ENCODE data around the gene VAV2. TPM values are rescaled to one million over a fixed set of nuclear protein-coding genes. Genes with fewer than 3 reads are reported as not detected.
A peak's percentile ranks its signal among the peaks of the same experiment; 100 is the strongest.

VAV2 gene
- total RNA-seq, 8 experiments from 2014 or later = 5.9 to 33.0 (median 14.9) TPM

DNA sequence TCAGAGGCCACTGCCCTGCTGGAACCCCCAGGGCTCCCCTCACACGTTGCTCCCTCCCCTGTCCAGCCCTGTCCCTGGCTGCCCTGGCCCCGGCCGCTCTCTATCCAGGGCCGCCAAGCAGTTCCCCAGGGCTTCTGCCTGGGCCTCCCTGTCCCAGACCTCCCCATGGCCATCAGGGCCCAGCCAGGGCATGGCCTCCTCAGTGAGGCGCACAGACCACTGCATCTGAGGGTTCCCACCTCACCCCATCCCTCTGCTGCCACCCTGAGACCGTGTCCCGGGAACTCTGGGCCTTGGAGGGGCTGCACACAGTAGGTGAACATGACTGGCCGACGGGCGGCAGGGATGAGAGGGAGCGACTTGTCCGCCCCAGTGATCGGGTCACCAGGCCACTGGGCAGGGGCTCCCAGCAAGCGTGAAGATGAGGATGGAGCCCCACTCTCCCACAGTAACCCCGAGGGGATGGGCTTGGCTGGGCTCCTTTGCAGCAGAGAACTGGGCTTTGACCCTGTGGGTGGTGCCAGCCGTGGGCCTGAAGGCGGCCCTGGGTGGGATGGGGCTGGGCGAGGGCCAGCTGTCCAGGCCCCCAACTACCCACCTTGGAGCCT is 145.5 kb downstream of the VAV2 start:
- H3K4me3 ChIP-seq = no peak overlapping the region
- 95% methylated on average over 4 of the region's 18 CpGs; no CpG with 5 or more reads in 9 of the 10 experiments for WGBS, 10 experiments
- ATAC-seq (replicated peaks in 6 of 8) = no peak
- in situ Hi-C loops (cut with MboI; ENCODE audit: low pct_unique_long_range_greater_than_20kb in 2 of 9, low sequenced_read_pairs in 9 of 9, unreplicated experiment in 9 of 9) = no loop called here
- H3K4me1 ChIP-seq (replicated peaks in 1 of 2) = peaks cover 0 to 11% of the 10 kb centered on the region in 2 donors
- no peak overlapping the region for H3K27ac ChIP-seq

DNA sequence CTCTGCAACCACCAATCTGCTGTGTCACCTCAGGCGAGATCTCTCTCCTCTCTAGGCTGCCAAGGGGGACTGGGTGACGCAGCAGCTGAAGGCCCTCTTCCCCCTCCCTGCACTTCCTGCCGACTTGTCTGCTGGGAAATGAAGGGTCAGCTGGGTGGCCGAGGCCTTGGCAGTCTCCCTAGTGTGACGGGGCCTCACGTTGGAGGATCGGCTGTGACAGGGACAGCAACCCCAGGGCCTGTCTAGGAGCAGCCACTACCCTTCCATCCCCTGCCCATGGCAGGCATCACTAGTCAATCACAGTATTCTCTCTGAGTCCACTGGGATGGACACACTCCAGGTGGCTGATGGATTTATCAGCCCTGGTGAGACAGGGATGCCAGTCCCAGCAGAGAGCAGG is 146.7 kb downstream of the VAV2 start:
- Histone ChIP-seq H3K27ac (peak overlapping the region in 1 of 2 donors; percentile 33), H3K4me3 (no peak overlapping the region), H3K4me1 (replicated peaks in 1 of 2) (peaks cover 11 to 22% of the 10 kb centered on the region in 2 donors)
- peak in 7 of 8 experiments; percentile 9 to 93 (median 82) for ATAC-seq (replicated peaks in 6 of 8)
- WGBS, 10 experiments = 100% methylated on average over 1 of the region's 7 CpGs; no CpG with 5 or more reads in 9 of the 10 experiments
- in situ Hi-C loops (cut with MboI; ENCODE audit: low pct_unique_long_range_greater_than_20kb in 2 of 9, low sequenced_read_pairs in 9 of 9, unreplicated experiment in 9 of 9) = no loop called here

DNA sequence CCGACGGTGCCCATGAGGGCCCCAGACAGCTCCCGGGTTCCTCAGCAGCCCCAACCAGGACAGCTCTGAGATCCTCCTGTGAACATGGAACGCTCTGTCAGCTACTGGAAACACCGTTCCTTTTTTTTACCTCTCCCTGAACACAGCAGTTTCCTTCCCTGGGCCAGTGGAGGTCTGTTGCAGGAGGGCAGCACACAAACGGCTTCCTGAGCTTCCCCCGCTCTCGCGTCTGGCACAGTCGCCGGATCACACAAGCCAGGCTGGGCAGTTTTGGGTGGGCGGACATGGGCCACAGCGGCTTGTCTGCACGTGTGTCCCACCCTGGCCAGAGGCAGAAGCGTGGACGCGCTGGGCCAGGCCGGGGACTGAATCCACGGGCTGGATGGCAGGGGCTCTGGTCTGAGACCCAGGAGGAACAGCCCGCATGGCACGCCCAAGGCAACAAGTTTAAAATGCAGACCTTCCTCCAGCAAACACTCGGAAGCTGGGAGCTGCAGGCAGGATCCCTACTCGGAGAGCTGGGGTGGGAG is 147.2 kb downstream of the VAV2 start:
- 40 to 100% (median 95%) methylated on average over 1 to 9 of the region's 23 CpGs; no CpG with 5 or more reads in 4 of the 10 experiments for WGBS, 10 experiments
- Histone ChIP-seq H3K4me1 (replicated peaks in 1 of 2) (peaks cover 16 to 27% of the 10 kb centered on the region in 2 donors), H3K27ac (peak overlapping the region in 1 of 2 donors; percentile 33), H3K4me3 (no peak overlapping the region)
- in situ Hi-C loops (cut with MboI; ENCODE audit: low pct_unique_long_range_greater_than_20kb in 2 of 9, low sequenced_read_pairs in 9 of 9, unreplicated experiment in 9 of 9) = no loop called here
- ATAC-seq (replicated peaks in 6 of 8) = no peak

DNA sequence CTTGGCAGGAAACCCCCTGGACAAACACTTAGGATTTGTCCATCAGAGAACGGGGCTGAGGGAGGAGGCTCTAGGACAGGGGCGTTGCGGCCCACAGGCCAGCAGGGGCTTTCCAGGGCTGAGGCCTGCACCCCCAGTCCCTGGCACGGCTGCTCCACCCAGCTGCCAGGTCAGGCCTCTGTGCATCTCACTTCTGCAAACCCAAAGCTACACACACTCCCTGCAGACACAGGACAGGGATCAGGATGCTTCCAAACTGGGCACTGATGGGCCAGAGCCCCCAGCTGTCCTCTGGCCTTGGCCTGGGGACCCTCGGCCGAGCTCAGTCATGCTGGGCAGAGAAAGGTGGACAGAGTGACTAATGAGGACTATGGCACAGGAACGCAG is 147.7 kb downstream of the VAV2 start:
- Histone ChIP-seq H3K4me3 (no peak overlapping the region), H3K27ac (no peak overlapping the region), H3K4me1 (replicated peaks in 1 of 2) (peaks cover 21 to 32% of the 10 kb centered on the region in 2 donors)
- WGBS, 10 experiments = 89 to 100% (median 100%) methylated on average over 3 of the region's 7 CpGs; no CpG with 5 or more reads in 7 of the 10 experiments
- in situ Hi-C loops (cut with MboI; ENCODE audit: low pct_unique_long_range_greater_than_20kb in 2 of 9, low sequenced_read_pairs in 9 of 9, unreplicated experiment in 9 of 9) = no loop called here
- ATAC-seq (replicated peaks in 6 of 8) = no peak

DNA sequence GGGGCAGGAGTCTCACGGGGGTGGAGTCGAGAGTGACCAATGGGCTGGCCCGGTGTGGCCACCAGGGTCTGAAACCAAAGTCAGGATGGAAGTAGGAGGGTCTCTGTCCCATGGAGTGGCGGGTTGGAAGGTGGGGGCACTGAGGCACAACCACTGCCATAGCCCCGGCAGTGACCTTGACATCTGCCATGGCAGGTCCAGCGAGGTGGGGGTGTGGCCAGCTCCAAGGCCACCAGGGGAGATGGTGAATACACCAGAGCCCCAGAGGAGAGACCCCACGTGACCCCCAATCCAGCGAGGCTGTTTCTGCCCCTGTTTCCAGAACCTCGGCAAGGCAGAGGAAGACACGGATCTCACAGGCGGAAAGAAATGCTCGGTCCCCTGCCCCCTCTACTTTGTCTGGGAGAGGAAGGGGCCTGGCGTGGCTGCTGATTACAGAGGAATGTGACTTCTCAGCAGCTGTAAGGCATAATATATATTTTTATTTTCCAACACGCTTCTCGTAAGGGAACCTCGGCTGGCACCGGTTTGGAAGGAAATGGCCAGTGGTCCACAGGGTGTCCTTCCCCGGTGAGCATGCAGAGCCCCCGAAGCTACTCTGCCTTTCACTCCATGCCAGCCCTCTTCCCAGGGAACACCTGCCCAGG is 148.2 kb downstream of the VAV2 start:
- ATAC-seq (replicated peaks in 6 of 8) = no peak
- H3K4me3 ChIP-seq = no peak overlapping the region
- peaks cover 21 to 36% of the 10 kb centered on the region in 2 donors for H3K4me1 ChIP-seq (replicated peaks in 1 of 2)
- in situ Hi-C loops (cut with MboI; ENCODE audit: low pct_unique_long_range_greater_than_20kb in 2 of 9, low sequenced_read_pairs in 9 of 9, unreplicated experiment in 9 of 9) = no loop called here
- H3K27ac ChIP-seq = no peak overlapping the region
- 60 to 100% (median 88%) methylated on average over 2 to 10 of the region's 19 CpGs; no CpG with 5 or more reads in 6 of the 10 experiments for WGBS, 10 experiments

DNA sequence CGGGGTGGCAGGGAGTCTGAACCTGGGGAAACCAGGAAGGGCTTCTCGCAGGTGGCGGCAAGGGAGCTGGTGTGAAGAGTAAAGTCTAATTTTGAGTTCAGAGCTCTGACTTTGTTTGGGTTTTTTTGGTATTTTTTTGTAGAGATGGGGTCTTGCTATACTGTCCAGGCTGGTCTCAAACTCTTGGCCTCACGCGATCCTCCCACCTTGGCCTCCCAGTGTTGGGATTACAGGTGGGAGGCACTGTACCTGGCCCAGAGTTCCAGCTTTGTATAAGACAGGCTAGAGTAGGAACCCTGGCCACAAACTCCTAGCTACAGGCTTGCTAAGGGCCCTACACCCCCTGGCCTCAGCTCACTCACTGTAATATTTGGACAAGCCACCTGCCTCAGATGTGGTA is 148.9 kb downstream of the VAV2 start:
- no peak overlapping the region for H3K27ac ChIP-seq
- peaks cover 21 to 37% of the 10 kb centered on the region in 2 donors for H3K4me1 ChIP-seq (replicated peaks in 1 of 2)
- no peak for ATAC-seq (replicated peaks in 6 of 8)
- no peak overlapping the region for H3K4me3 ChIP-seq
- in situ Hi-C loops (cut with MboI; ENCODE audit: low pct_unique_long_range_greater_than_20kb in 2 of 9, low sequenced_read_pairs in 9 of 9, unreplicated experiment in 9 of 9) = no loop called here
- 75 to 100% (median 100%) methylated on average over 1 to 3 of the region's 5 CpGs; no CpG with 5 or more reads in 7 of the 10 experiments for WGBS, 10 experiments

DNA sequence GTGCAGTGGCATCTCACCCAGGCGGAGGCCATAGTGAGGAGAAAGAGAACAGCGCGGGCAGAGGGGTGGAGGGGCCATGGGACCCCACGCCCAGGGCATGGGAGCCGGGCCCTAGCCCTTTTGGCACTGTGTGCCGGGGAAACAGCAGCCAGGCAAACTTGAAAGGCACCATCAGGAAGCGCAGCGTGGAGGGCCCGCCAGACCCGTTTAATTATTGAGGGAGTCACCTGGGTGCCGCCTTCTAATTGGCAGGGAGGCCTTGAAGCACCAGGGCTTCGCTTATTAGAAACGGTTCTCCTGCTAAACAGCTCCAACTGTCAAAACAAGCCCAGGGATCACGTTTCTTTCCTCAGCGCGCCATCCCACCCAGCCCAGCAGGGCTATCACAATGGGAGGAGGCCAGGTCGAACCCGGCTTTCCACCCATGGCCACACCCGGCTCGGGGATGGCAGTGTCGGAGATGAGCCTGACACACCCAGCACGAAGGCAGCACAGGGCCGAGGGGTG is 149.3 kb downstream of the VAV2 start:
- H3K4me3 ChIP-seq = no peak overlapping the region
- in situ Hi-C loops (cut with MboI; ENCODE audit: low pct_unique_long_range_greater_than_20kb in 2 of 9, low sequenced_read_pairs in 9 of 9, unreplicated experiment in 9 of 9) = no loop called here
- H3K27ac ChIP-seq = no peak overlapping the region
- 0 to 100% (median 82%) methylated on average over 1 to 11 of the region's 23 CpGs; no CpG with 5 or more reads in 2 of the 10 experiments for WGBS, 10 experiments
- no peak for ATAC-seq (replicated peaks in 6 of 8)
- peaks cover 26 to 41% of the 10 kb centered on the region in 2 donors for H3K4me1 ChIP-seq (replicated peaks in 1 of 2)

DNA sequence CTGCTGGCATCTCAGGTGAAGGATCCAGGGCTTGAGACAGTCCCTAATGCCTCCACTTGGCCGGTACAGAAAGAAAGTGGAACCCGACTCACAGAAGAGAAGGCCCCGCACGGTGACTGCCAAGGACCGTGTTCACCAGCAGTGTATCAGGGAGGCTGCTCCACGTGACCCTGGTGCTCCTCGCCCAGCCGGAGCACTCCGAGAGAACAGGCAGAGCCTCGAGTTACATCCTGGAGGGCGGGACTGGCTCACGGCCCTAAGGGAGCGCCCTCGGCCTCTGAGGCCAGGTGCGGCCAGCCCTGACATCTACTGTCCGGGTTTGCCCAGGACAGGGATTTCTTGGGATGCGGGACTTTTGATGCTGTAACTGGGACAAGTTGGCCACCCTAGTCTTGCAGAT is 149.9 kb downstream of the VAV2 start:
- ATAC-seq (replicated peaks in 6 of 8) = peak in 5 of 8 experiments; percentile 9 to 53 (median 21)
- H3K27ac ChIP-seq = peak overlapping the region in 1 of 2 donors; percentile 28
- H3K4me1 ChIP-seq (replicated peaks in 1 of 2) = peaks cover 32 to 47% of the 10 kb centered on the region in 2 donors
- in situ Hi-C loops (cut with MboI; ENCODE audit: low pct_unique_long_range_greater_than_20kb in 2 of 9, low sequenced_read_pairs in 9 of 9, unreplicated experiment in 9 of 9) = no loop called here
- H3K4me3 ChIP-seq = no peak overlapping the region
- 60 to 100% (median 78%) methylated on average over 1 to 4 of the region's 17 CpGs; no CpG with 5 or more reads in 4 of the 10 experiments for WGBS, 10 experiments

DNA sequence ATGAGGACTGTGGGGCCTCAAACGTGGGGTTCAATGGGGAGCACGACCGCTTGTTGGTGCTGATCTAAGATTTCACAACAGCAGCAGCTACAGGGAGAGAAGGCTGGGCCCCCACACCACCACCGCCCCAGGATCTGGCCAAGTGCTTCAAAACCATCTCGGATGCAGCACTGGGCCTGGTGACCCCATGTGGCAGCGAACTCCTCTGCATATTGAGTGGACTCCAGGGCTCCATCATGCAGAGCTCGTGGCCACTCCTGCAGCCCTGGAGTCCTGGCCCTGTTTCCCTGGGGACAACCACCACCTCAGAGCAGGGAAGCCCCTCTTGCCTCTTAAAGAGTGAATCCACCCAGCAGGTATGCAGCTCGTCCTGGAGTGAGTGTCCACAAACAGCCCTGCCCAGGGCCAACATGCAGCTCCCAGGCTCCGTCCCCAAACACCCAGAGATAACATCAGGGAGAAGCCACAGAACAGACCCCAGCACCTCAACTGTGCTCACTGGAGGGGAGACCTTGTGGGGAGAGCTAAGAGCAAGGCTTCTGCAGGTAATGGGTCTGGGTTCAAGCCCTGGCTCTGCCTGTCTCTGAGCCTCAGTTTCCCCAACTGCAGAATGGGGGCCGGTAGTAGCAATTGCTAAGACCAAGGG is 150.8 kb downstream of the VAV2 start:
- Histone ChIP-seq H3K4me3 (no peak overlapping the region), H3K27ac (no peak overlapping the region), H3K4me1 (replicated peaks in 1 of 2) (peaks cover 32 to 55% of the 10 kb centered on the region in 2 donors)
- in situ Hi-C loops (cut with MboI; ENCODE audit: low pct_unique_long_range_greater_than_20kb in 2 of 9, low sequenced_read_pairs in 9 of 9, unreplicated experiment in 9 of 9) = no loop called here
- WGBS, 10 experiments = 60 to 100% (median 100%) methylated on average over 1 to 2 of the region's 10 CpGs; no CpG with 5 or more reads in 5 of the 10 experiments
- ATAC-seq (replicated peaks in 6 of 8) = peak in 1 of 8 experiments; percentile 21

DNA sequence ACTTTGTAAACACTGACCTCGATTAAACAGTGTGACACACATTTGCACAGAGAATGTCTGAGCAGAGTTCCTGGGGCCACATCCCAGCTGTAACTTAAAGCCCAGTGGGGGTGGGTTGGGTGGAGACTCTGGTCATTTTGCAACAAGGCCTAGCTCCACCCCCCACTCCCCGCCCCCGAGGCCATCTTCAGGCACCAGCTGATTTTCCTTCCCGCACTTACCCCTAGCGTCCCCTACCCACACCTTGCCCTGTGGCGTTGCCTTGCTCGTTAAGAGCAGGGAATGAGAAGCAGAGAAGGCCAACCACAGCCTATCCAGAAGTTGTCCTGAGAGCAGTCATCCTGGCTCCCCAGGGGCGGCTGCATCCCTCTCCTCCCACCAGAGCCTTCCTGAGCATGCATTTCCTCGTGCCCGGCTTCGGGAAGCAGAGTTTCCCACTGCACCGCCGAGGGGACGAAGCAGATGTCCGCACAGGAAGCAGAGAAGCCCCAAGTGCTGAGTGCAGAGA is 152.2 kb downstream of the VAV2 start:
- 15 to 52% methylated on average over 4 to 5 of the region's 15 CpGs; no CpG with 5 or more reads in 8 of the 10 experiments for WGBS, 10 experiments
- peak overlapping the region in 1 of 2 donors; percentile 21 for H3K27ac ChIP-seq
- peak in 7 of 8 experiments; percentile 17 to 77 (median 21) for ATAC-seq (replicated peaks in 6 of 8)
- H3K4me1 ChIP-seq (replicated peaks in 1 of 2) = peaks cover 46 to 66% of the 10 kb centered on the region in 2 donors
- H3K4me3 ChIP-seq = no peak overlapping the region
- in situ Hi-C loops (cut with MboI; ENCODE audit: low pct_unique_long_range_greater_than_20kb in 2 of 9, low sequenced_read_pairs in 9 of 9, unreplicated experiment in 9 of 9) = no loop called here

DNA sequence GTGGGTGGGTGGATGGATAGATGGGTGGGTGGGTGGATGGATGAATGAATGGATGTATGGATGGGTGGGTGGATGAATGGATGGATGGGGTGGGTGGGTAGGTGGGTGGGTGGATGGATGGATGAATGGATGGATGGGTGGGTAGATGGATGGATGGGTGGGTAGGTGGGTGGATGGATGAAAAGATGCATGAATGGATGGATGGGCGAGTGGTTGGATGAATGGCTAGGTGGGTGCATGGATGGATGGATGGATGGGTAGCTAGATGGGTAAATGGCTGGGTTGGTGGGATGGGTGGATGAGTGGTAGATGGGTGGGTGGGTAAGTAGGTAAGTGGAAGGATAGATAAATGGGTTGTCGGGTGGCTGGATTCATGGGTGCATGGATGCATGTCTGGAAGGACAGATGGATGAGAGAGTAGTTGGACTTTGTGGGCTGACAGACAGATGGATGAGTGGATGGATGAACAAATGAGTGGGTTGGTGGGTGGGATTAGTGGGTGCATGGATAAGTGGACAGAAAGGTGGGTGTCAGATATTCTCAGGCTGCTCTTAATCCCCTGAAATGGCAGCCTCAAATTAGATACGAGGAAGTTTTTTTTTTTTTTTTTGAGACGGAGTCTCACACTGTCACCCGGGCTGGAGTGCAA is 153.1 kb downstream of the VAV2 start:
- peaks cover 54 to 75% of the 10 kb centered on the region in 2 donors for H3K4me1 ChIP-seq (replicated peaks in 1 of 2)
- H3K27ac ChIP-seq = no peak overlapping the region
- 90 to 100% methylated on average over 1 to 2 of the region's 5 CpGs; no CpG with 5 or more reads in 8 of the 10 experiments for WGBS, 10 experiments
- in situ Hi-C loops (cut with MboI; ENCODE audit: low pct_unique_long_range_greater_than_20kb in 2 of 9, low sequenced_read_pairs in 9 of 9, unreplicated experiment in 9 of 9) = no loop called here
- no peak overlapping the region for H3K4me3 ChIP-seq
- no peak for ATAC-seq (replicated peaks in 6 of 8)

Measured in motor neuron (in vitro differentiated cells).